PC-3 (cell line): ENCODE results near the gene DLGAP4. TPM values are rescaled to one million over a fixed set of nuclear protein-coding genes. Genes with fewer than 3 reads are reported as not detected.

ENCODE experiments used
- ATAC-seq: fragments of 200-7000 bp; cut with Tn5 transposase; 2 replicates; pipeline ENCODE4 v1.9.1; 2020; ENCODE audit warnings: mild to moderate bottlenecking, moderate library complexity
- BruUV-seq: library from RNA; stranded (reverse); fragments of 400-500 nt; replicated peaks from 2 replicates; lab custom pipeline; 2021; lab: Mats Ljungman, UMichigan
- CTCF ChIA-PET: fragments of 300-600 bp; sonication (Branson Sonifier 250); formaldehyde crosslinking; loops from one replicate; lab custom pipeline; 2022; ENCODE audit warnings: antibody characterized with exemption; lab: Charles Lee
- POLR2A ChIA-PET: fragments of 300-600 bp; sonication (Branson Sonifier 250); formaldehyde crosslinking; loops from one replicate; lab custom pipeline; 2022; ENCODE audit warnings: antibody characterized with exemption; ENCODE audit not compliant: unreplicated experiment; lab: Charles Lee
- DNase-seq: peaks from one replicate; pipeline ENCODE4 v3.0.0-alpha.2; 2015
- H2AFZ ChIP-seq: fragments of 300-600 bp; sonication (generic); 2 replicates; pipeline ENCODE4 v1.6.0; 2016; ENCODE audit warnings: antibody characterized with exemption, low read length
- H3F3A ChIP-seq: fragments of 300-600 bp; sonication (generic); one replicate; pipeline ENCODE4 v1.6.0; 2017; ENCODE audit warnings: antibody characterized with exemption, low read length, control low read depth, mild to moderate bottlenecking; ENCODE audit not compliant: unreplicated experiment
- H3K27ac ChIP-seq: fragments of 300-600 bp; sonication (generic); 2 replicates; pipeline ENCODE4 v1.5.1; 2016; ENCODE audit warnings: mild to moderate bottlenecking, low read length
- H3K27me3 ChIP-seq: fragments of 300-600 bp; sonication (generic); 2 replicates; pipeline ENCODE4 v1.6.1; 2016; ENCODE audit warnings: low read length, mixed read lengths
- H3K36me3 ChIP-seq: fragments of 300-600 bp; sonication (generic); 2 replicates; pipeline ENCODE4 v1.6.1; 2016; ENCODE audit warnings: low read depth, mixed run types, low read length, mixed read lengths
- H3K4me1 ChIP-seq: fragments of 300-600 bp; sonication (generic); 2 replicates; pipeline ENCODE4 v1.5.1; 2016; ENCODE audit warnings: low read length; ENCODE audit not compliant: insufficient read depth
- H3K4me2 ChIP-seq: fragments of 300-600 bp; sonication (generic); 2 replicates; pipeline ENCODE4 v1.6.0; 2016; ENCODE audit warnings: low read length
- H3K4me3 ChIP-seq: fragments of 300-600 bp; sonication (generic); 2 replicates; pipeline ENCODE4 v1.5.1; 2016; ENCODE audit warnings: mild to moderate bottlenecking, low read length, mixed read lengths
- H3K79me2 ChIP-seq: fragments of 300-600 bp; sonication (generic); 2 replicates; pipeline ENCODE4 v1.6.1; 2017; ENCODE audit warnings: low read length, mixed read lengths
- H3K9ac ChIP-seq: fragments of 300-600 bp; sonication (generic); 2 replicates; pipeline ENCODE4 v1.6.0; 2016; ENCODE audit warnings: mild to moderate bottlenecking, low read length
- H3K9me2 ChIP-seq: fragments of 300-600 bp; sonication (generic); replicated peaks from 2 replicates; pipeline ENCODE4 v1.6.1; 2016; ENCODE audit warnings: mixed run types, low read length, mixed read lengths
- H3K9me3 ChIP-seq: fragments of 300-600 bp; sonication (generic); 2 replicates; pipeline ENCODE4 v1.6.1; 2016; ENCODE audit warnings: low read length, mixed read lengths
- H4K20me1 ChIP-seq: fragments of 300-600 bp; sonication (generic); 2 replicates; pipeline ENCODE4 v1.6.1; 2016; ENCODE audit warnings: low read length, mixed read lengths
- EZH2 ChIP-seq: fragments of 300-600 bp; sonication (generic); IDR thresholded peaks from one replicate; pipeline ENCODE4 v1.6.1; 2017; ENCODE audit warnings: antibody characterized with exemption, mild to moderate bottlenecking, low read length; ENCODE audit not compliant: unreplicated experiment
- EZH2phosphoT487 ChIP-seq: fragments of 300-600 bp; sonication (generic); IDR thresholded peaks from 2 replicates; pipeline ENCODE4 v1.6.1; 2018; ENCODE audit warnings: mild to moderate bottlenecking, antibody characterized with exemption, low read length, borderline replicate concordance
- intact Hi-C: fragments of 100-400 bp; cut with micrococcal nuclease; formaldehyde crosslinking; loops from 2 replicates; pipeline ENCODE4 v1.9.0; 2023
- total RNA-seq: library from RNA; depleted of rRNA; stranded (reverse); fragments of >200 nt; gene quantifications from 2 replicates; pipeline ENCODE4 v1.2.3, GENCODE V29; 2014
- TF ChIP-seq, protein P1 (sequence below): fragments of 300-600 bp; sonication (generic); conservative IDR thresholded peaks from 2 replicates; pipeline ENCODE4 v1.5.1; 2017; ENCODE audit warnings: antibody characterized with exemption, low read depth, mild to moderate bottlenecking, low read length

The DLGAP4 gene
- total RNA-seq, 1 experiment from 2014 or later: 21.0 TPM

DNA sequence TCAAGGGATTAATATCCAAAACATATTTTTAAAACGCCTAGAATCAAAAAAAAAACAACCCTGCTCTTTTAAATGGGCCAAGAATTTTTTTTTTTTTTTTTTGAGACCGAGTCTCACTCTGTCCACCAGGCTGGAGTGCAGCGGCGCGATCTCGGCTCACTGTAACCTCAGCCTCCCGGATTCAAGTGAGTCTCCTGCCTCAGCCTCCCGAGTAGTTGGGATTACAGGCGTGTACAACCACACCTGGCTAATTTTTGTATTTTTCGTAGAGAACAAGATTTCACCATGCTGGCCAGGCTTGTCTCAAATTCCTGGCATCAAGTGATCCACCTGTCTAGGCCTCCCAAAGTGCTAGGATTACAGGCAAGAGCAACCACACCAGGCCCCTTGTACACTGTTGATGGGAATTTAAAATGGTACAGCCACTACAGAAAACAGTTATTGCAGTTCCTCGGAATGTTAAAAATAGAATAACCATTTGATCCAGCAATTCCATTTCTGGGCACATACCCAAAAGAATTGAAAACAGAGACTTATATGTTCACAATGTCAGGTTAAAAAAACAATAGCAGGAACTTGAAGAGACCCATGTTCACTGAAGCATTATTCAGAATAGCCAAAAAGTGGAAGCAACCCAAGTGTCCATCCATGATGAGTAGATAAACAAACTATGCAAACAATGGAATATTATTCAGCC lies 232.0 kb downstream of the DLGAP4 start:
- BruUV-seq: no TSS peak
- CTCF ChIA-PET: no interaction called here
- no peak overlapping the region for H3K27ac ChIP-seq

DNA sequence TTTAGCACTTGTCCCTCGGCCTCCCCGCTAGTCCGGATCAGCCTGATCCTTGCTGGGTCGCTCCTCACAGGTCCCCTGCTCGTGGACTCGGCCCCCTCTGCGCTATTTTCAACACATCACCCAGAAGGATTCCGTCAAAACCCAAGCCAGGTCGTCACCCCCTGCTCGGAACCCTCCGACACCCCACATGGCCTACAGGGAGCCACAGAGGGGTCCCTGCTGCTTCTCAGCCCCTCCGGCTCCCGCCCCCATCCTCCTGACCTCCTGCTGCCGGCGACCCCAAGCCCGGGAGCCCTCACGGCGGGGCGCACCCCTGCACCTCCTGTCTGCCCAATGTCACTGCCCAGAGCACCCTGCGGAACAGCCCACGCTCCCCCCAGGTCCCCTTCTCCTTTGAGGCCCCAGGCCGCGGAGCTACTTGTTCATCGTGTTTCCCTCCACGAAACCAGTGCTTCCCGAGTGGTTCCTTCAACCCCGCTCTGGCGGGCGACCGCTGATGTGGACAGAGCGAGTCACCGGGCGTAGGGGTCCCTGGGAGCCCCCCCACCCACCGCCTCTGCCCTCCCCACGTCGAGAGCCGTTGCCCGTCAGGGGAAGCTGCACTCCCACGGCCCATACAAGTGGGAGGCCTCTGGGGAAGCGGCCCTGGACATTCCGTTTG lies 234.5 kb downstream of the DLGAP4 start:
- intact Hi-C loops: no loop called here
- TF ChIP-seq, protein P1, sequence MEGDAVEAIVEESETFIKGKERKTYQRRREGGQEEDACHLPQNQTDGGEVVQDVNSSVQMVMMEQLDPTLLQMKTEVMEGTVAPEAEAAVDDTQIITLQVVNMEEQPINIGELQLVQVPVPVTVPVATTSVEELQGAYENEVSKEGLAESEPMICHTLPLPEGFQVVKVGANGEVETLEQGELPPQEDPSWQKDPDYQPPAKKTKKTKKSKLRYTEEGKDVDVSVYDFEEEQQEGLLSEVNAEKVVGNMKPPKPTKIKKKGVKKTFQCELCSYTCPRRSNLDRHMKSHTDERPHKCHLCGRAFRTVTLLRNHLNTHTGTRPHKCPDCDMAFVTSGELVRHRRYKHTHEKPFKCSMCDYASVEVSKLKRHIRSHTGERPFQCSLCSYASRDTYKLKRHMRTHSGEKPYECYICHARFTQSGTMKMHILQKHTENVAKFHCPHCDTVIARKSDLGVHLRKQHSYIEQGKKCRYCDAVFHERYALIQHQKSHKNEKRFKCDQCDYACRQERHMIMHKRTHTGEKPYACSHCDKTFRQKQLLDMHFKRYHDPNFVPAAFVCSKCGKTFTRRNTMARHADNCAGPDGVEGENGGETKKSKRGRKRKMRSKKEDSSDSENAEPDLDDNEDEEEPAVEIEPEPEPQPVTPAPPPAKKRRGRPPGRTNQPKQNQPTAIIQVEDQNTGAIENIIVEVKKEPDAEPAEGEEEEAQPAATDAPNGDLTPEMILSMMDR: no peak
- TF ChIP-seq EZH2: no peak
- TF ChIP-seq EZH2phosphoT487: no peak
- Histone ChIP-seq H3K4me3 (peak overlapping the region; percentile 72; the same call in 1 of the 2 replicates), H3K79me2 (no peaks in the 10 kb centered on the region), H3K36me3 (no peaks in the 10 kb centered on the region), H4K20me1 (no peaks in the 10 kb centered on the region), H2AFZ (peak overlapping the region; percentile 97), H3K27me3 (no peaks in the 10 kb centered on the region), H3F3A (no peaks in the 10 kb centered on the region), H3K4me2 (peak overlapping the region; percentile 91), H3K4me1 (peaks cover 5% of the 10 kb centered on the region; the same call in 1 of the 2 replicates), H3K27ac (no peak overlapping the region), H3K9me2 (no peaks in the 10 kb centered on the region), H3K9ac (no peak overlapping the region), H3K9me3 (no peaks in the 10 kb centered on the region)
- DNase-seq (no peak), ATAC-seq (no peak)
- CTCF ChIA-PET: no interaction called here
- BruUV-seq: no TSS peak
- POLR2A ChIA-PET: no interaction called here

More for the DNA sequence above, 232.0 kb downstream of the DLGAP4 start:
- H3K79me2 ChIP-seq: no peaks in the 10 kb centered on the region
- H3K27me3 ChIP-seq: no peaks in the 10 kb centered on the region
- no peaks in the 10 kb centered on the region for H3K9me2 ChIP-seq
- H3K4me1 ChIP-seq: peaks cover 5% of the 10 kb centered on the region; the same call in 1 of the 2 replicates
- H3K9me3 ChIP-seq: no peaks in the 10 kb centered on the region
- H4K20me1 ChIP-seq: no peaks in the 10 kb centered on the region
- POLR2A ChIA-PET: no interaction called here
- no peak overlapping the region for H3K4me3 ChIP-seq
- DNase-seq: no peak
- H3K9ac ChIP-seq: no peak overlapping the region
- H2AFZ ChIP-seq: no peak overlapping the region
- intact Hi-C loops: no loop called here
- H3K4me2 ChIP-seq: no peak overlapping the region
- no peaks in the 10 kb centered on the region for H3F3A ChIP-seq
- TF ChIP-seq EZH2 (no peak), EZH2phosphoT487 (no peak)
- TF ChIP-seq, protein P1: no peak
- no peaks in the 10 kb centered on the region for H3K36me3 ChIP-seq
- ATAC-seq: no peak
